Mesenchymal stem cell (in vitro differentiated cells and primary cell): ENCODE measurements around the gene HDHD3.
"Not testable (repeated sequence)": the region's sequence is repeated elsewhere in the genome, so short reads cannot be mapped to it uniquely, and the experiment has no call there.

ENCODE experiments used
- DNase-seq: peaks from one replicate; pipeline ENCODE4 v3.0.0-alpha.2; 2013
- H2AFZ ChIP-seq: one replicate; pipeline ENCODE4 v1.6.1; 2013; ENCODE audit warnings: low read depth, mild to moderate bottlenecking, control low read depth, inconsistent platforms, low read length, moderate library complexity
- H2AK5ac ChIP-seq: 2 replicates; pipeline ENCODE4 v1.6.1; 2013; ENCODE audit warnings: low read length, moderate library complexity, mild to moderate bottlenecking, inconsistent platforms; ENCODE audit not compliant: severe bottlenecking
- H2BK120ac ChIP-seq: one replicate; pipeline ENCODE4 v1.6.1; 2013; ENCODE audit warnings: low read depth, mild to moderate bottlenecking, inconsistent platforms, low read length, moderate library complexity
- H2BK12ac ChIP-seq, 2 experiments: one replicate each; pipeline ENCODE4 v1.6.1; 2013; ENCODE audit warnings: inconsistent platforms in 2 of 2, low read length in 2 of 2, mild to moderate bottlenecking in 2 of 2, moderate library complexity in 2 of 2, control low read depth in 1 of 2
- H2BK15ac ChIP-seq: one replicate; pipeline ENCODE4 v1.6.1; 2013; ENCODE audit warnings: mild to moderate bottlenecking, low read depth, inconsistent platforms; ENCODE audit not compliant: poor library complexity, severe bottlenecking
- H2BK5ac ChIP-seq: 2 replicates; pipeline ENCODE4 v1.6.1; 2013; ENCODE audit warnings: low read depth, mild to moderate bottlenecking, low read length, control low read depth, inconsistent platforms; ENCODE audit not compliant: poor library complexity, severe bottlenecking
- H3K14ac ChIP-seq, 2 experiments: one replicate each; pipeline ENCODE4 v1.6.1; 2013; ENCODE audit warnings: inconsistent platforms in 2 of 2, low read length in 2 of 2, control low read depth in 1 of 2, mild to moderate bottlenecking in 1 of 2, moderate library complexity in 1 of 2
- H3K18ac ChIP-seq, 2 experiments: one replicate each; pipeline ENCODE4 v1.6.1; 2013; ENCODE audit warnings: inconsistent platforms in 2 of 2, low read length in 2 of 2, control low read depth in 1 of 2, low read depth in 1 of 2, mild to moderate bottlenecking in 1 of 2
- H3K23ac ChIP-seq, 2 experiments: one replicate each; pipeline ENCODE4 v1.6.1; 2013; ENCODE audit warnings: inconsistent platforms in 2 of 2, low read length in 2 of 2, mild to moderate bottlenecking in 2 of 2, moderate library complexity in 2 of 2, control low read depth in 1 of 2
- H3K27ac ChIP-seq: 2 replicates; pipeline ENCODE4 v1.5.1; 2013; ENCODE audit warnings: mild to moderate bottlenecking, moderate library complexity, low read length, control low read depth, inconsistent platforms; ENCODE audit not compliant: poor library complexity, severe bottlenecking
- H3K27me3 ChIP-seq, 2 experiments: 2 replicates each; pipeline versions ENCODE4 v1.6.1 to v1.7.0; 2013; ENCODE audit warnings: low read length in 2 of 2, mild to moderate bottlenecking in 2 of 2, moderate library complexity in 2 of 2, control low read depth in 1 of 2, inconsistent platforms in 1 of 2; ENCODE audit not compliant: control insufficient read depth in 1 of 2, insufficient read depth in 1 of 2
- H3K36me3 ChIP-seq, 2 experiments: 2 replicates each; pipeline versions ENCODE4 v1.6.1 to v1.7.0; 2013; ENCODE audit warnings: low read length in 2 of 2, control low read depth in 1 of 2, inconsistent platforms in 1 of 2, low read depth in 1 of 2, mild to moderate bottlenecking in 1 of 2; ENCODE audit not compliant: insufficient read depth in 2 of 2, control insufficient read depth in 1 of 2
- H3K4ac ChIP-seq, 2 experiments: one replicate each; pipeline ENCODE4 v1.6.1; 2013; ENCODE audit warnings: inconsistent platforms in 2 of 2, low read length in 2 of 2, mild to moderate bottlenecking in 2 of 2, moderate library complexity in 2 of 2, control low read depth in 1 of 2, low read depth in 1 of 2
- H3K4me1 ChIP-seq: 2 replicates; pipeline ENCODE4 v1.6.1; 2013; ENCODE audit warnings: low read depth, low read length, control low read depth; ENCODE audit not compliant: control insufficient read depth, insufficient read depth
- H3K4me2 ChIP-seq: 2 replicates; pipeline ENCODE4 v1.6.1; 2013; ENCODE audit warnings: low read length, mild to moderate bottlenecking, inconsistent platforms; ENCODE audit not compliant: poor library complexity, severe bottlenecking
- H3K4me3 ChIP-seq, 2 experiments: 2 replicates each; pipeline versions ENCODE4 v1.5.1 to v1.7.0; 2013; ENCODE audit warnings: low read length in 2 of 2, mild to moderate bottlenecking in 2 of 2, control low read depth in 1 of 2, low read depth in 1 of 2; ENCODE audit not compliant: insufficient read depth in 1 of 2
- H3K79me1 ChIP-seq: replicated peaks from 2 replicates; pipeline ENCODE4 v1.6.1; 2013; ENCODE audit warnings: mild to moderate bottlenecking, control low read depth, low read length, inconsistent platforms; ENCODE audit not compliant: poor library complexity, severe bottlenecking
- H3K9ac ChIP-seq: 2 replicates; pipeline ENCODE4 v1.7.0; 2013; ENCODE audit warnings: mild to moderate bottlenecking, low read length, moderate library complexity
- H3K9me3 ChIP-seq: 2 replicates; pipeline ENCODE4 v1.7.0; 2013; ENCODE audit warnings: mild to moderate bottlenecking, low read length; ENCODE audit not compliant: control insufficient read depth
- H4K8ac ChIP-seq: one replicate; pipeline ENCODE4 v1.6.1; 2013; ENCODE audit warnings: inconsistent platforms, mild to moderate bottlenecking, low read length, moderate library complexity
- H4K91ac ChIP-seq: one replicate; pipeline ENCODE4 v1.6.1; 2013; ENCODE audit warnings: mild to moderate bottlenecking, low read length, inconsistent platforms
- WGBS: methylation state at CpG from one replicate; pipeline ENCODE4 v1.1.7; 2013; ENCODE audit warnings: mixed read lengths; 5-methylcytosine and 5-hydroxymethylcytosine counted together

Gene HDHD3

DNA sequence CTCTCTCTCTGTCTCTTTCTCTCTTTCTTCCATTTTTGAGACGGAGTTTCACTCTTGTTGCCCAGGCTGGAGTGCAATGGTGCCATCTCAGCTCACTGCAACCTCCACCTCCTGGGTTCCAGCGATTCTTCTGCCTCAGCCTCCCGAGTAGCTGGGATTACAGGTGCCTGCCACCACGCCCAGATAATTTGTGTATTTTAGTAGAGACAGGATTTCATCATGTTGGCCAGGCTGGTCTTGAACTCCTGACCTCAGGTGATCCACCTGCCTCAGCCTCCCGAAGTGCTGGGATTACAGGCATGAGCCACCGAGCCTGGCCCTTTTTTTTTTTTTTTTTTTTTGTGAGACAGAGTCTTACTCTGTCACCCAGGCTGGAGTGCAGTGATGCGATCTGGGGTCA, 4.7 kb upstream of the HDHD3 start:
- DNase-seq, H2BK120ac ChIP-seq, H2AK5ac ChIP-seq, H2AFZ ChIP-seq, H4K8ac ChIP-seq, H3K9me3 ChIP-seq, H3K23ac ChIP-seq, H3K27ac ChIP-seq, H3K79me1 ChIP-seq, H3K4me3 ChIP-seq, H3K27me3 ChIP-seq, H3K18ac ChIP-seq, H2BK5ac ChIP-seq, H3K14ac ChIP-seq, H3K4ac ChIP-seq, H3K36me3 ChIP-seq, H3K9ac ChIP-seq, H2BK12ac ChIP-seq, H4K91ac ChIP-seq, H3K4me2 ChIP-seq, H2BK15ac ChIP-seq, H3K4me1 ChIP-seq: not testable (repeated sequence)
- WGBS, result 85% methylated on average over 6 of the region's 7 CpGs

DNA sequence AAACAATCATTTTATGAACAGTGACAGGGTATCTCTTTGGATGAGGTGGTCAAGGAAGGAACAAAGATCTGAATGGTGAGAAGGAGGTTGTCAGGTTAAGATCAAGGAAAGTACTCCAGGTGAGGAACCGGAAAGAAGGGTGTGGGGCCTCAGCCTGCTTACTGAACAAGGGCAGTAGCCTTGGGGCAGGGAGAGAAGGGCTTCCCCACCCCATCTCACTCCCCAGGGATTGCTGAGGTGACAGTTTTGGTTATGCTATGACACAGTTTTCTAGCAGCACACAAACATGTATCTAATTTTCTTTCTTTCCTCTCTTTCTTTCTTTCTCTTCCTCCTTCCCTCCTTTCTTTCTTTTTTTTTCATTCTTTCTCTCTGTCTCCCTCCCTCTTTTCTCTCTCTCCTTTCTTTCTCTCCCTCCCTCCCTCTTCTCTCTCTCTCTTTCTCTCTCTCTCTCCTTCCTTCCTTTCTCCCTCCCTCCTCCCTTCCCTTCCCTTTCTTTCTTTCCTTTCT, 4.1 kb upstream of the HDHD3 start:
- H3K27me3 ChIP-seq, result no peaks in the 10 kb centered on the region
- H3K79me1 ChIP-seq, result no peaks in the 10 kb centered on the region
- no peak overlapping the region for H2BK12ac ChIP-seq
- no peak overlapping the region for H3K18ac ChIP-seq
- no peak overlapping the region for H4K8ac ChIP-seq
- H3K4me3 ChIP-seq, result no peak overlapping the region
- H3K4me2 ChIP-seq, result no peak overlapping the region
- H3K23ac ChIP-seq, result no peak overlapping the region
- no peak for DNase-seq
- WGBS, result 80% methylated on average over 1 of the region's 1 CpG
- H2BK5ac ChIP-seq, result no peak overlapping the region
- no peak overlapping the region for H3K14ac ChIP-seq
- H3K9ac ChIP-seq, result no peak overlapping the region
- no peak overlapping the region for H4K91ac ChIP-seq
- no peak overlapping the region for H3K27ac ChIP-seq
- no peak overlapping the region for H2BK120ac ChIP-seq
- no peak overlapping the region for H3K4ac ChIP-seq
- H3K4me1 ChIP-seq, result peaks cover 3% of the 10 kb centered on the region
- no peaks in the 10 kb centered on the region for H3K9me3 ChIP-seq
- H2AK5ac ChIP-seq, result no peak overlapping the region
- H2BK15ac ChIP-seq, result no peak overlapping the region
- H3K36me3 ChIP-seq, result peaks cover 0 to 4% of the 10 kb centered on the region in 2 experiments
- no peak overlapping the region for H2AFZ ChIP-seq

DNA sequence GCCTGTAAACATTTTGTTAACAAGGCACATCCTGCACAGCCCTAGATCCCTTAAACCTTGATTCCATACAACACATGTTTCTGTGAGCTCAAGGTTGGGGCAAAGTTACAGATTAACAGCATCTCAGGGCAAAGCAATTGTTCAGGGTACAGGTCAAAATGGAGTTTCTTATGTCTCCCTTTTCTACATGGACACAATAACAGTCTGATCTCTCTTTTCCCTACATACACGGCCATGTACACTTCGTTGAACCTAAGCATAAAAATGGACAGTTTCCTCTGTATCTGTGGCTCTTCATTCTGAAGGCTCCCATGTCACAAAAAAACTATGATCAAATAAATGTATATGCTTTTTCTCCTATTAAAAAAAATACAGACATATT, 3.0 kb upstream of the HDHD3 start:
- H2AFZ ChIP-seq, H2BK15ac ChIP-seq, H3K14ac ChIP-seq, H3K4me2 ChIP-seq, H2BK5ac ChIP-seq, H3K4ac ChIP-seq, H4K8ac ChIP-seq, H3K4me1 ChIP-seq, H3K9me3 ChIP-seq, H3K27ac ChIP-seq, H3K18ac ChIP-seq, H2BK12ac ChIP-seq, H2BK120ac ChIP-seq, H3K23ac ChIP-seq, H3K4me3 ChIP-seq, H3K9ac ChIP-seq, H3K36me3 ChIP-seq, H4K91ac ChIP-seq, H3K79me1 ChIP-seq, DNase-seq, H2AK5ac ChIP-seq, H3K27me3 ChIP-seq: not testable (repeated sequence)
- WGBS, result 86% methylated on average over 2 of the region's 2 CpGs

DNA sequence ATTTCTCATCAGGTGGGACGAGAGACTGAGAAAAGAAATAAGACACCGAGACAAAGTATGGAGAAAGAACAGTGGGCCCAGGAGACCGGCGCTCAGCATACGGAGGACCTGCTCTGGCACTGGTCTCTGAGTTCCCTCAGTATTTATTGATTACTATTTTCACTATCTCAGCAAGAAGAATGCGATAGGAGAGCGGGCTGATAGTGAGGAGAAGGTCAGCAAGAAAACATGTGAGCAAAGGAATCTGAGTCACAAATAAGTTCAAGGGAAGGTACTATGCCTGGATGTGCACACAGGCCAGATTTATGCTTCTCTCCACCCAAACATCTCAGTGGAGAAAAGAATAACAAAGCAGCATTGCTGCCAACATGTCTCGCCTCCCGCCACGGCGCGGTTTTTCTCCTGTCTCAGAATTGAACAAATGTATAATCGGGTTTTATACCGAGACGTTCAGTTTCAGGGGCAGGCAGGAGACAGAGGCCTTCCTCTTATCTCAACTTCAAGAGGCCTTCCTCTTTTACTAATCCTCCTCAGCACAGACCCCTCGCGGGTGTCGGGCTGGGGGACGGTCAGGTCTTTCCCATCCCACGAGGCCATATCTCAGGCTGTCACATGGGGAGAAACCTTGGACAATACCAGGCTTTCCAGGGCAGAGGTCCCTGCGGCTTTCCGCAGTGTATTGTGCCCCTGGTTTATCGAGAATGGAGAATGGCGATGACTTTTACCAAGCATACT, 2.5 kb upstream of the HDHD3 start:
- not testable (repeated sequence) for H2BK120ac ChIP-seq, H3K23ac ChIP-seq, H2BK5ac ChIP-seq, DNase-seq, H4K91ac ChIP-seq, H2BK12ac ChIP-seq, H3K4me3 ChIP-seq, H3K4ac ChIP-seq, H2BK15ac ChIP-seq, H4K8ac ChIP-seq, H3K79me1 ChIP-seq, H3K9ac ChIP-seq, H3K18ac ChIP-seq, H3K9me3 ChIP-seq, H3K14ac ChIP-seq, H3K27ac ChIP-seq, H2AFZ ChIP-seq, H3K27me3 ChIP-seq, H3K4me1 ChIP-seq, H2AK5ac ChIP-seq, H3K4me2 ChIP-seq, H3K36me3 ChIP-seq
- 65% methylated on average over 20 of the region's 24 CpGs for WGBS
